ENCODE results near the gene RSAD1.

The RSAD1 gene

GRCh38 chr17:50478391-50479381 is at the start of gene RSAD1:
TSS of gene RSAD1 (plus strand) at chr17:50478860. CDS start at chr17:50478885, 25 bp downstream.
- DNase-seq, result peak; percentile 92

- DNase-seq, result no peak
Observed at GRCh38 chr17:50429793-50430192, 48.9 kb upstream of the RSAD1 start.

- DNase-seq, result no peak
Observed at GRCh38 chr17:50430821-50431618, 47.6 kb upstream of the RSAD1 start.

GRCh38 chr17:50432125-50432762 is 46.4 kb upstream of the RSAD1 start:
- no peak for DNase-seq

- no peak for DNase-seq
Observed at GRCh38 chr17:50437409-50437808, 41.3 kb upstream of the RSAD1 start.

- DNase-seq, result no peak
Observed at GRCh38 chr17:50439008-50439407, 39.7 kb upstream of the RSAD1 start.

GRCh38 chr17:50440172-50440837 is 38.4 kb upstream of the RSAD1 start:
- peak; percentile 69 for DNase-seq

- no peak for DNase-seq
Observed at GRCh38 chr17:50440838-50441829, 37.5 kb upstream of the RSAD1 start.

- no peak for DNase-seq
Observed at GRCh38 chr17:50443505-50443974, 35.1 kb upstream of the RSAD1 start.

GRCh38 chr17:50444841-50445715 is 33.6 kb upstream of the RSAD1 start:
- DNase-seq, result no peak

GRCh38 chr17:50445730-50446325 is 32.8 kb upstream of the RSAD1 start:
- DNase-seq, result no peak

- no peak for DNase-seq
Observed at GRCh38 chr17:50447870-50448595, 30.6 kb upstream of the RSAD1 start.

- no peak for DNase-seq
Observed at GRCh38 chr17:50448643-50449042, 30.0 kb upstream of the RSAD1 start.

GRCh38 chr17:50451943-50452629 is 26.6 kb upstream of the RSAD1 start:
- DNase-seq, result no peak

- no peak for DNase-seq
Observed at GRCh38 chr17:50452630-50453300, 25.9 kb upstream of the RSAD1 start.

- no peak for DNase-seq
Observed at GRCh38 chr17:50453901-50454300, 24.8 kb upstream of the RSAD1 start.

- DNase-seq, result no peak
Observed at GRCh38 chr17:50457621-50458020, 21.0 kb upstream of the RSAD1 start.

- DNase-seq, result no peak
Observed at GRCh38 chr17:50458270-50458669, 20.4 kb upstream of the RSAD1 start.

All from NCI-H146 (cell line).